GM12878 (cell line): ENCODE results near the gene RPAP3. TPM values are rescaled to one million over a fixed set of nuclear protein-coding genes. Genes with fewer than 3 reads are reported as not detected.
A peak's percentile ranks its signal among the peaks of the same experiment; 100 is the strongest.

Experiments used
- ATAC-seq: fragments of 200-7000 bp; cut with Tn5 transposase; 3 replicates; pipeline ENCODE4 v1.9.1; 2020; ENCODE audit warnings: mild to moderate bottlenecking, moderate library complexity
- BruUV-seq: library from RNA; stranded (reverse); fragments of 400-500 nt; replicated peaks from 2 replicates; lab custom pipeline; 2021; lab: Mats Ljungman, UMichigan
- CTCF ChIA-PET: fragments of 300-600 bp; sonication (Branson Sonifier 250); formaldehyde crosslinking; extraction: SDS; loops from one replicate; lab custom pipeline; 2021; ENCODE audit warnings: inconsistent platforms; lab: Yijun Ruan, JAX
- POLR2A ChIA-PET: fragments of 350-600 bp; formaldehyde crosslinking; extraction: SDS; loops from one replicate; lab custom pipeline; 2021; ENCODE audit warnings: inconsistent platforms; lab: Charles Lee
- RAD21 ChIA-PET: fragments of 300-600 bp; sonication (Branson Sonifier 250); formaldehyde crosslinking; loops from one replicate; lab custom pipeline; 2023; ENCODE audit warnings: antibody characterized with exemption; ENCODE audit not compliant: unreplicated experiment; lab: Charles Lee
- SMC1A ChIA-PET: fragments of 300-600 bp; sonication (Branson Sonifier 250); formaldehyde crosslinking; loops from one replicate; lab custom pipeline; 2023; ENCODE audit not compliant: unreplicated experiment, uncharacterized antibody; lab: Charles Lee
- DNase-seq: peaks from one replicate; pipeline ENCODE4 v3.0.0-alpha.2; 2011; ENCODE audit warnings: low read depth, low spot score
- FAIRE-seq: peaks from 3 replicates; lab custom pipeline; 2011; peaks lifted over from hg19 to GRCh38; lab: Jason Lieb, UNC
- H2AFZ ChIP-seq: 2 replicates; pipeline ENCODE4 v1.6.0; 2011; ENCODE audit warnings: low read depth, low read length, control low read depth; ENCODE audit not compliant: control insufficient read depth
- H3K27ac ChIP-seq: 2 replicates; pipeline ENCODE4 v1.5.1; 2011; ENCODE audit warnings: control low read depth; ENCODE audit not compliant: control insufficient read depth, insufficient read depth
- H3K27me3 ChIP-seq, 2 experiments: replicated peaks in 1 of 2; 2 replicates each; pipeline versions ENCODE4 v1.6.0 to v1.6.1; 2011; ENCODE audit warnings: low read length in 1 of 2; ENCODE audit not compliant: control insufficient read depth in 2 of 2, insufficient read depth in 2 of 2
- H3K36me3 ChIP-seq, 2 experiments: 2 replicates each; pipeline ENCODE4 v1.5.1; 2011; ENCODE audit warnings: low read length in 1 of 2; ENCODE audit not compliant: control insufficient read depth in 2 of 2, insufficient read depth in 2 of 2
- H3K4me1 ChIP-seq: 2 replicates; pipeline ENCODE4 v1.6.1; 2011; ENCODE audit warnings: mild to moderate bottlenecking, low read length, moderate library complexity, mixed read lengths; ENCODE audit not compliant: control insufficient read depth, insufficient read depth
- H3K4me2 ChIP-seq: 2 replicates; pipeline ENCODE4 v1.6.0; 2011; ENCODE audit warnings: control low read depth; ENCODE audit not compliant: control insufficient read depth, insufficient read depth
- H3K4me3 ChIP-seq: fragments of 200-600 bp; sonication (generic); 2 replicates; pipeline ENCODE4 v1.5.1; 2016
- H3K79me2 ChIP-seq: 2 replicates; pipeline ENCODE4 v1.6.0; 2011; ENCODE audit warnings: low read length; ENCODE audit not compliant: control insufficient read depth, insufficient read depth
- H3K9ac ChIP-seq: 2 replicates; pipeline ENCODE4 v1.8.0; 2011; ENCODE audit warnings: low read length, control low read depth, mixed read lengths; ENCODE audit not compliant: control insufficient read depth, insufficient read depth
- H3K9me3 ChIP-seq: replicated peaks from 3 replicates; pipeline ENCODE4 v1.5.1; 2011; ENCODE audit warnings: mild to moderate bottlenecking, low read length; ENCODE audit not compliant: control insufficient read depth, insufficient read depth
- H4K20me1 ChIP-seq: 2 replicates; pipeline ENCODE4 v1.6.0; 2011; ENCODE audit not compliant: control insufficient read depth, insufficient read depth
- GABPA ChIP-seq: IDR thresholded peaks from 2 replicates; pipeline ENCODE4 v1.6.1; 2014; ENCODE audit warnings: antibody characterized with exemption, low read depth, mild to moderate bottlenecking, inconsistent platforms
- IKZF2 ChIP-seq, 2 experiments: fragments of 450-650 bp; IDR thresholded peaks; 2 replicates each; pipeline ENCODE4 v1.6.1; 2017; ENCODE audit warnings: mild to moderate bottlenecking in 2 of 2, moderate library complexity in 2 of 2
- MEF2A ChIP-seq: IDR thresholded peaks from 2 replicates; pipeline ENCODE4 v1.6.1; 2011; ENCODE audit warnings: low read depth, mild to moderate bottlenecking, low read length, moderate library complexity; ENCODE audit not compliant: insufficient read depth
- MTA2 ChIP-seq: fragments of 450-650 bp; IDR thresholded peaks from 2 replicates; pipeline ENCODE4 v1.6.1; 2016; ENCODE audit warnings: low read depth, mild to moderate bottlenecking, moderate library complexity
- RCOR1 ChIP-seq: conservative IDR thresholded peaks from 2 replicates; pipeline ENCODE4 v1.6.1; 2012; ENCODE audit warnings: low read depth, low read length, improper control_type of control experiment
- WRNIP1 ChIP-seq: IDR thresholded peaks from 2 replicates; pipeline ENCODE4 v1.6.1; 2011; ENCODE audit warnings: low read depth, low read length, improper control_type of control experiment, borderline replicate concordance
- ZNF217 ChIP-seq: fragments of 450-650 bp; IDR thresholded peaks from 2 replicates; pipeline ENCODE4 v1.6.1; 2017; ENCODE audit warnings: antibody characterized with exemption, mild to moderate bottlenecking
- ZNF384 ChIP-seq: IDR thresholded peaks from 2 replicates; pipeline ENCODE4 v1.6.1; 2012; ENCODE audit warnings: low read depth, mild to moderate bottlenecking, low read length, improper control_type of control experiment, borderline replicate concordance
- WGBS: methylation state at CpG from one replicate; pipeline ENCODE4 v1.1.6; 2016; ENCODE audit warnings: low lambda C conversion rate; ENCODE audit not compliant: insufficient replicate concordance, insufficient coverage; ENCODE audit errors: missing lambda C conversion rate; 5-methylcytosine and 5-hydroxymethylcytosine counted together
- in situ Hi-C: fragments of 300-500 bp; cut with MboI; formaldehyde crosslinking; loops from 9 replicates; pipeline ENCODE4 v1.14.3; 2018; ENCODE audit warnings: mixed read lengths
- intact Hi-C: fragments of 100-400 bp; cut with micrococcal nuclease; formaldehyde crosslinking; loops from one replicate; pipeline ENCODE4 v1.14.2; 2022; ENCODE audit not compliant: unreplicated experiment
- polyA plus RNA-seq, 11 experiments: library from polyadenylated mRNA; depleted of rRNA in 4 of 11; unstranded in 6 of 11; stranded (reverse) in 5 of 11; fragments of >200 nt; fragmentation: Nextera tagmentation in 4 of 11; fragmentation: Illumina TruSeq in 1 of 11; extraction: Ambion mirVana in 4 of 11; extraction: Trizol in 1 of 11; gene quantifications; 1 replicate in 1 of 11; 2 replicates in 10 of 11; pipeline versions ENCODE4 v1.2.1 to v1.2.3, GENCODE V29; 2011 to 2016; ENCODE audit warnings: inconsistent platforms in 2 of 11, missing spikeins in 2 of 11, low read depth in 1 of 11
- total RNA-seq, 4 experiments: library from RNA; depleted of rRNA in 3 of 4; stranded (reverse); fragments of >200 nt in 3 of 4; fragmentation: Illumina TruSeq in 1 of 4; extraction: Trizol in 1 of 4; gene quantifications; 2 replicates each; pipeline versions ENCODE4 v1.2.1 to v1.2.3, GENCODE V29; 2013 to 2021

RPAP3 gene
- total and polyA plus RNA-seq, 10 of the 15 experiments (the other 5 are each of a cell fraction or from before 2014, with no cell fraction given), result 14.1 to 50.6 (median 28.4) TPM

- in situ Hi-C loops, result no loop called here
- ChIA-PET SMC1A (interaction anchor here (1.4 kb wide), 3 partner anchors 9 to 491 kb away, joined by 3 to 5 read pairs (median 4); no protein-coding TSS in a partner anchor), POLR2A (no interaction called here), RAD21 (interaction anchor here (1.0 to 1.5 kb wide), 2 partner anchors 179 to 498 kb away, joined by 3 read pairs; no protein-coding TSS in a partner anchor), CTCF (interaction anchor here (0.6 to 9.7 kb wide), 8 partner anchors 10 to 62 kb away, joined by 3 to 102 read pairs (median 7); no protein-coding TSS in a partner anchor)
- peak overlapping the region; percentile 82 for H3K9ac ChIP-seq
- H3K27ac ChIP-seq, result peak overlapping the region; percentile 85
- TF ChIP-seq IKZF2 (IDR thresholded peaks at IDR 0.05) (0 out of 4 replicates have a peak, but pooled peaks of 1 of the 2 experiments have one; percentile 27), MTA2 (peak; percentile 36; the same call in 1 of the 2 replicates), ZNF217 (no peak)
- H3K4me3 ChIP-seq, result peak overlapping the region; percentile 84
- intact Hi-C loops, result loop anchor here (10.0 kb wide), 1 partner anchor 1440 kb away; the partner anchor contains the start of gene SLC38A1
- H3K79me2 ChIP-seq, result peaks cover 38% of the 10 kb centered on the region
- no peaks in the 10 kb centered on the region for H3K9me3 ChIP-seq
- BruUV-seq, result no TSS peak
- H3K27me3 ChIP-seq, result no peaks in the 10 kb centered on the region
- peaks cover 30% of the 10 kb centered on the region for H3K4me1 ChIP-seq
- ATAC-seq (no peak), DNase-seq (no peak), FAIRE-seq (peak; percentile 59)
- peak overlapping the region; percentile 91 for H3K4me2 ChIP-seq
- peak overlapping the region; percentile 85 for H2AFZ ChIP-seq
- WGBS, result under 1% methylated on average over 9 of the region's 9 CpGs
- H3K36me3 ChIP-seq, result no peaks in the 10 kb centered on the region
- no peaks in the 10 kb centered on the region for H4K20me1 ChIP-seq
Observed at GRCh38 chr12:47705229-47705565, 633 bp downstream of the RPAP3 start.

DNA sequence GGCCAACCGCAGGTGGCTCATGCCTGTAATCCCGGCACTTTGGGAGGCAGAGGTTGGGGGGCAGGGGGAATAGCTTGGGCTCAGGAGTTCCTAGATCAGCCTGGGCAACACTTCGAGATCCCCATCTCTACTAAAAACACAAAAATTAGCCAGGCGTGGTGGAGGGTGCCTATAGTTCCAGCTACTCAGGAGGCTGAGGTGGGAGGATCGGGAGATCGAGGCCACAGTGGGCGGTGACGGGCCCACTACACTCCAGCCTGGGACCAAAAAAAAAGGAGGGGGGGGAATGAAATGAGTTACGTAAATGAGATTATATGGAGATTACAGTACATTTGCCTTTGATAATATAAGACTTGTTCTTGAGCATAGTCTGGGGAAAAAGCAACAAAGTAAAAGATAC is 1.1 kb downstream of the RPAP3 start:
- peak overlapping the region; percentile 91 for H3K4me2 ChIP-seq
- no peak for DNase-seq
- in situ Hi-C loops (no loop called here), intact Hi-C loops (loop anchor here (10.0 kb wide), 1 partner anchor 1440 kb away; the partner anchor contains the start of gene SLC38A1)
- POLR2A ChIA-PET, result interaction anchor here (0.6 kb wide), 1 partner anchor 203 kb away, joined by 6 read pairs; no protein-coding TSS in a partner anchor
- H3K4me1 ChIP-seq, result peaks cover 26% of the 10 kb centered on the region
- CTCF ChIA-PET, result interaction anchor here (0.6 to 9.7 kb wide), 7 partner anchors 10 to 63 kb away, joined by 3 to 102 read pairs (median 6); no protein-coding TSS in a partner anchor
- no peak for ATAC-seq
- no peak overlapping the region for H3K27ac ChIP-seq
- WGBS, result 68% methylated on average over 9 of the region's 9 CpGs
- SMC1A ChIA-PET, result interaction anchor here (1.4 kb wide), 1 partner anchor 9 kb away, joined by 4 read pairs; no protein-coding TSS in a partner anchor
- peak overlapping the region; percentile 84 for H3K4me3 ChIP-seq
- H3K9ac ChIP-seq, result peak overlapping the region; percentile 82; the same call in 1 of the 2 replicates
- no peaks in the 10 kb centered on the region; a peak in 1 of 4 replicates for H3K36me3 ChIP-seq
- no peaks in the 10 kb centered on the region for H4K20me1 ChIP-seq
- no peak for TF ChIP-seq ZNF384
- no peak for TF ChIP-seq GABPA
- TF ChIP-seq RCOR1, result no peak
- no peak for TF ChIP-seq MEF2A
- TF ChIP-seq WRNIP1, result no peak
- TF ChIP-seq, all 136 proteins: peak for 0
- no peak for FAIRE-seq
- RAD21 ChIA-PET, result interaction anchor here (0.6 to 1.0 kb wide), 2 partner anchors 32 to 180 kb away, joined by 3 read pairs; no protein-coding TSS in a partner anchor
- Histone ChIP-seq H3K79me2 (peaks cover 38% of the 10 kb centered on the region), H3K9me3 (no peaks in the 10 kb centered on the region), H3K27me3 (no peaks in the 10 kb centered on the region), H2AFZ (no peak overlapping the region)
- BruUV-seq, result no TSS peak
